Effector CD8-positive, alpha-beta T cell (primary cell): Measurements from ENCODE around the gene NUP107.
A peak's percentile ranks its signal among the peaks of the same experiment; 100 is the strongest.

Experiments used
- DNase-seq: peaks from one replicate; lab custom pipeline; 2025; lab: John Stamatoyannopoulos, UW

The NUP107 gene

DNA sequence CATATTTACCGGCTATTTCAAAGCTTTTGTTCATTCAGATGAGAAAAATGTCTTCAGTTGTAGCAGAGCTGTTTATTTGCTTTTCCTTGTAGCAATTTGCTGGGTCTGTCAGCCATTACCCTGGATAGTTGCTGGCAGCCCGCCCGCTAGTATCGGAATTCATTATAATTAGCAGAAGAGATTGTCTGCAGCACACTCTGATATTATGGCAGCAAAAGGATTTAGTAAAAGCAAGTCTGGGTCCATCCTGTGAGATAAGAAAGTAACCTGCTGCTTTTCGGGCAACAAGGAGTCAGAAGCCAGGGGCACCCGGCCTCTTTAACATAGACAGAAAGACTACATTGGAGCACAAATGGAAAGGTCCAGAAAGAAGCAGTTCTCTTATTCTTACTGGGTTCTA, 53.1 kb downstream of the NUP107 start:
- no peak for DNase-seq

DNA sequence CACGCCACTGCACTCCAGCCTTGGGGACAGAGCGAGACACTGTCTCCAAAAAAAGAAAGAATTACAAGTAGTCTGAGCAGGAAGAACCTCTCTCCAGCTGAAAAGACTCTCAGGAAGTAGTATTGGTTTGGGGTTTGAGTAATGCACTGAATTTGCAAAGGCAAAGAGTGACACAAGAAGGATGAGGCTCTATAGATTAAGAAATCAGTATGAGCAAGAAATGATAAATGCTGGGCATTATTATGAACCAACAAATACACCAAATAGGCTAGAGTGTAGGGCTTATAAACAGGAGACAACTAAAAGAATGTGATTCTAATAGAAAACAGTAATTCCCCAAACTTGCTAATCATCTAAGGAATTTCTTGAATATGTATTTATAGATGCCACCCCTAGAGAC, 56.6 kb downstream of the NUP107 start:
- no peak for DNase-seq

GRCh38 chr12:68745376-68745903, 58.7 kb downstream of the NUP107 start:
- no peak for DNase-seq

DNA sequence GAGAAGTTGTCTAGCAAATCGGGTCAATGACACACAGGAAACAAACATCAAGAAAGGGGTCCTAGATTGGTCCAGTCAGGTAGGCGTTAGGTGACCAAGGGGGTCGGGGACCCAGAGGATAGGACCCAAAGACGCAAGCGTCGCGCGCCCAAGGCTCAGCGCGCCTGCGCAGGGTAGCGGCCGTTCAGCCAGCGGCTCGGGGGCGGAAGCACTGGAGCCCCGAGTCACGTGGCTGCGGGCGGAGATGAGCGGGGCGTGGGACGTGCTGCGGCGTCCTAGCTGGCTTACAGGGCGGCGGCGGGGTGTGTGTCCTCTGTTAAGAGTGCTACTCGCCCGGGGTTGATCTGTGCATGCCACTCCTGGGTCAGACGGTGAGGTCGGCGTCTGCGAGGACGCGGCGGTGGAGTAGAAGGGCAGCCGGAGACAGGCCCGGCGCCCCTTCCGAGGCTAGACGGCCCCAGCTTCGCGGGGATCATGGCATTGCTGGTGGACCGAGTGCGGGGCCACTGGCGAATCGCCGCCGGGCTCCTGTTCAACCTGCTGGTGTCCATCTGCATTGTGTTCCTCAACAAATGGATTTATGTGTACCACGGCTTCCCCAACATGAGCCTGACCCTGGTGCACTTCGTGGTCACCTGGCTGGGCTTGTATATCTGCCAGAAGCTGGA, 59.3 kb downstream of the NUP107 start, which contains the start of gene SLC35E3:
Gene SLC35E3 (plus strand): TSS at position 273 of the 668 bp plus-strand sequence. CDS start 202 bp downstream, at position 475.
- peak; percentile 81 for DNase-seq

GRCh38 chr12:68746572-68747180, 59.9 kb downstream of the NUP107 start:
- DNase-seq = no peak

DNA sequence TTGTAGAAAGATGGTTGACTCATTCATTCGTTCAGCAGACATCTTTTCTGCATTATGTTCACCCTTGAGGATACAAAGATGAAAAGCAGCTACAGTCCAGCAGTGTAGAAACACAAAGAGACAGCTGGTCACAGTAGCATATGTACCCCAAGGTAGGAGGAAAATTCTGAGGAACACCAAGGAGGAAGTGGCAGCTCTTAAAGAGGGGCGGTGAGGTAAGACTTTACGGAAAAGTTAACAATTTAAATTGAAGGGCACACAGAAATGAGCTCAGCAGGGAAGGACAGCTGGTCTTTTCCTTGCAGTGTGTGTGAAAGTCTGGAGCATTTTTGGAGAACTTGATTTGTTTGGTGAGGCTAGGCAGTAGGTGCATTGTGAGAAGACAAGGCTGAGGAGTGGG, 62.7 kb downstream of the NUP107 start:
- DNase-seq = no peak

DNA sequence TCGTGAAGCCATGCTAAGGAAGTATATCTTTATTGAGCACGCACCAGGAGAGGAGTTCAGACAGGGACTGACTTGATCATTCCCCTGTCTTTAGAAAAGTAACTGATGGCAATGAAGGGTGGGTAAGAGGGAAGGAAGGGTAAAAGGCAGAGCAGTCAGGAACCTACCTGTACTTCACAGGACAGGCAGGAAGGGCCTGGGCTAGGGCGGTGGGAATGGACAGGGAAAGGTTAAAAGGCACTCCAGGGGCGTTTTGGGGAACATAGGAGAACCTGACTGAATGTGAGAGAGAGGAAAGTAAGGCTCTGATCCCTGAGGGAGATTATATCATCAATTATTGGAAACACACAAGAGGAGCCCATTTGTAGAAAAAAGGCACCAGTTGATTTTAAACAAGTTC, 63.1 kb downstream of the NUP107 start:
- no peak for DNase-seq

- DNase-seq = no peak
Observed at GRCh38 chr12:68750506-68750905, 63.7 kb downstream of the NUP107 start.

GRCh38 chr12:68755536-68756243, 68.9 kb downstream of the NUP107 start:
- no peak for DNase-seq

DNA sequence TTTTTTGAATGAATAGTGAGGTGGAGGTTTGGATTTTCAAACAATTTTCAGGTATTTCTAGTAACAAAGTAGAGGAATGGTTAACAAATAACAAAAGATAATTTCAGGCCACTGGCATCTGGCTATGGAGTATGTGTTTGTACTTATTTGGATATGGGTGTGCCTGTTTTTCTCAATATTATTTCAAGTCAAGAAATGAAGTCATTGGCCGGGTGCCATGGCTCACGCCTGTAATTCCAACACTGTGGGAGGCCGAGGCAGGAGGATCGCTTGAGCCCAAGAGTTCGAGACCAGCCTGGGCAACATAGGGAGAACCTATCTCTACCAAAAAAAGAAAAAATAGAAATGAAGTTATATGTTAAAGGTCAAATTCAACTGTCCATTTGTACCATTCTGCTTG, 73.1 kb downstream of the NUP107 start:
- no peak for DNase-seq

- no peak for DNase-seq
Observed at GRCh38 chr12:68760806-68761441, 74.1 kb downstream of the NUP107 start.

GRCh38 chr12:68761442-68761812, 74.6 kb downstream of the NUP107 start:
- no peak for DNase-seq

DNA sequence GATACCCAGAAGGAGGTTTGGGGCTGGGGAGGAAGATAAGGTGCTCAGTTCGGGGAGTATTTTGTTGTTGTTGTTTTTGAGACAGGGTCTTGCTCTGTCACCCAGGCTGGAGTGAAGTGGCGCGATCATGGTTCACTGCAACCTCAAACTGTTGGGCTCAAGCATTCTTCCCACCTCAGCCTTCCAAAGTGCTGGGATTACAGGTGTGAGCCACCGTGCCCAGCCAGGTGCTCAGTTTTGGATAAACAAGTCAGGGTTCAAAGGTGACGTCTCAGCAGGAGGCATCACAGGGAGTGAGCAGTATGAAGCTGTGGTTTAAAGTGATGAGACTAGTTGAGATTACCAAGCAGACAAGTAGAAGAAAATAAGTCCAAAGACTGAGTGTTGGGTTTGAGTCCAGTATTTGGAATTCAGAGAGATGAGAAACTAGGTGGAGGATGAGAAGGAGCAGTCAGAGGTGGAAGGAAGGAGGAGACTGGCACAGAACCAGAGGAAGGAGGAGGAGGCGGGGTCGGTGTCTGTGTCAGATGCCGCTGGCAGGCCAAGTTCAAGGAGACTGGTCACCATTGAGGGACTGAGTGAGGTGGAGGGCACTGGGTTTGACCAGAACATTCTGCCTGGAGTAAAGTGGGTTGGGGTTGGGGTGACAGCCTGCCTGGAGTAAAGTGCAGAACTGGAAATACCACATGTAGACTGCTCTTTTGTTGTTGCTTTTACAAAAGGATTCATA, 75.3 kb downstream of the NUP107 start:
- no peak for DNase-seq

GRCh38 chr12:68762691-68763090, 75.9 kb downstream of the NUP107 start:
- DNase-seq = no peak

- DNase-seq = no peak
Observed at GRCh38 chr12:68765696-68766095, 78.9 kb downstream of the NUP107 start.

DNA sequence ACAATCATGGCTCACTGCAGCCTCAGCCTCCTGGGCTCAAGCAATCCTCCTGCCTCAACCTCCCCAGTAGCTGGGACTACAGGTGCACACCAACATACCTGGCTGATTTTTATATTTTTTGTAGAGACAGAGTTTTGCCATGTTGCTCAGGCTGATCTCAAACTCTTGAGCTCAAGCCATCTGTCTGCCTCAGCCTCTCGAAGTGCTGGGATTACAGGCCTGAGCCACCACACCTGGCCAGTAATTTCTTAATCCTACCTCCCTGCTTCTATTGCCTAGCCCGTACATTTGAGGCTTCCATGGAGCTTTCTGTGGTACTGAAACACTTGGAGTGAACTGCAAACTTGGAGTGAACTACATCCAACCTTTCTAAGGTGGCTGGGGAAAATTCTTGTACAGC, 79.9 kb downstream of the NUP107 start:
- DNase-seq = no peak

GRCh38 chr12:68767191-68767590, 80.4 kb downstream of the NUP107 start:
- DNase-seq = no peak

- no peak for DNase-seq
Observed at GRCh38 chr12:68768431-68768939, 81.7 kb downstream of the NUP107 start.

- no peak for DNase-seq
Observed at GRCh38 chr12:68769941-68770340, 83.2 kb downstream of the NUP107 start.

GRCh38 chr12:68771223-68771925, 84.6 kb downstream of the NUP107 start:
- no peak for DNase-seq

DNA sequence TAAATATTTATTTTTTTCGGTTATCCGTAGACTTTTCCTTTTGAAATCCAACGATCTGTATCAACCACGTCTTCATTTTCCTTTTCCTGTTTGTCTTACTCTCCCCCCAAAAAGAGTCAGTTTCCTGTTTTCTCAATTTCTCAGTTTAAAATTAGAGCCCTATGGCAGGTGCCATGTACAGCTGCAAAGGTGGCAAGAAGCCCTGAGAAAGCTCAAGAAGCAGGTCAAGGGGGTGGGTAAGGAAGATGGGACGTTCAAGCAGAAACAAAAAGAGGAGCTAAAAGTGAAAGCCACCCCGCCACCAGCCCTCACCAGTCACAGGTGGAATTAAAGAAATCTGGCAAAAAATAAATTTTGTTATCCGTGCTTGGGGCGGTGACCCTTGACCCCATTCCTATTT, 85.9 kb downstream of the NUP107 start:
- DNase-seq = no peak
